GM12878 (cell line): Measurements from ENCODE around the gene PHYHIPL. TPM values are rescaled to one million over a fixed set of nuclear protein-coding genes. Genes with fewer than 3 reads are reported as not detected.

Experiments
- ATAC-seq: fragments of 200-7000 bp; cut with Tn5 transposase; 3 replicates; pipeline ENCODE4 v1.9.1; 2020; ENCODE audit warnings: mild to moderate bottlenecking, moderate library complexity
- BruUV-seq: library from RNA; stranded (reverse); fragments of 400-500 nt; replicated peaks from 2 replicates; lab custom pipeline; 2021; lab: Mats Ljungman, UMichigan
- CTCF ChIA-PET: fragments of 300-600 bp; sonication (Branson Sonifier 250); formaldehyde crosslinking; extraction: SDS; loops from one replicate; lab custom pipeline; 2021; ENCODE audit warnings: inconsistent platforms; lab: Yijun Ruan, JAX
- POLR2A ChIA-PET: fragments of 350-600 bp; formaldehyde crosslinking; extraction: SDS; loops from one replicate; lab custom pipeline; 2021; ENCODE audit warnings: inconsistent platforms; lab: Charles Lee
- RAD21 ChIA-PET: fragments of 300-600 bp; sonication (Branson Sonifier 250); formaldehyde crosslinking; loops from one replicate; lab custom pipeline; 2023; ENCODE audit warnings: antibody characterized with exemption; ENCODE audit not compliant: unreplicated experiment; lab: Charles Lee
- SMC1A ChIA-PET: fragments of 300-600 bp; sonication (Branson Sonifier 250); formaldehyde crosslinking; loops from one replicate; lab custom pipeline; 2023; ENCODE audit not compliant: unreplicated experiment, uncharacterized antibody; lab: Charles Lee
- DNase-seq: peaks from one replicate; pipeline ENCODE4 v3.0.0-alpha.2; 2011; ENCODE audit warnings: low read depth, low spot score
- FAIRE-seq: peaks from 3 replicates; lab custom pipeline; 2011; peaks lifted over from hg19 to GRCh38; lab: Jason Lieb, UNC
- H2AFZ ChIP-seq: 2 replicates; pipeline ENCODE4 v1.6.0; 2011; ENCODE audit warnings: low read depth, low read length, control low read depth; ENCODE audit not compliant: control insufficient read depth
- H3K27ac ChIP-seq: 2 replicates; pipeline ENCODE4 v1.5.1; 2011; ENCODE audit warnings: control low read depth; ENCODE audit not compliant: control insufficient read depth, insufficient read depth
- H3K27me3 ChIP-seq, 2 experiments: replicated peaks in 1 of 2; 2 replicates each; pipeline versions ENCODE4 v1.6.0 to v1.6.1; 2011; ENCODE audit warnings: low read length in 1 of 2; ENCODE audit not compliant: control insufficient read depth in 2 of 2, insufficient read depth in 2 of 2
- H3K36me3 ChIP-seq, 2 experiments: 2 replicates each; pipeline ENCODE4 v1.5.1; 2011; ENCODE audit warnings: low read length in 1 of 2; ENCODE audit not compliant: control insufficient read depth in 2 of 2, insufficient read depth in 2 of 2
- H3K4me1 ChIP-seq: 2 replicates; pipeline ENCODE4 v1.6.1; 2011; ENCODE audit warnings: mild to moderate bottlenecking, low read length, moderate library complexity, mixed read lengths; ENCODE audit not compliant: control insufficient read depth, insufficient read depth
- H3K4me2 ChIP-seq: 2 replicates; pipeline ENCODE4 v1.6.0; 2011; ENCODE audit warnings: control low read depth; ENCODE audit not compliant: control insufficient read depth, insufficient read depth
- H3K4me3 ChIP-seq: fragments of 200-600 bp; sonication (generic); 2 replicates; pipeline ENCODE4 v1.5.1; 2016
- H3K79me2 ChIP-seq: 2 replicates; pipeline ENCODE4 v1.6.0; 2011; ENCODE audit warnings: low read length; ENCODE audit not compliant: control insufficient read depth, insufficient read depth
- H3K9ac ChIP-seq: 2 replicates; pipeline ENCODE4 v1.8.0; 2011; ENCODE audit warnings: low read length, control low read depth, mixed read lengths; ENCODE audit not compliant: control insufficient read depth, insufficient read depth
- H3K9me3 ChIP-seq: replicated peaks from 3 replicates; pipeline ENCODE4 v1.5.1; 2011; ENCODE audit warnings: mild to moderate bottlenecking, low read length; ENCODE audit not compliant: control insufficient read depth, insufficient read depth
- H4K20me1 ChIP-seq: 2 replicates; pipeline ENCODE4 v1.6.0; 2011; ENCODE audit not compliant: control insufficient read depth, insufficient read depth
- CBX5 ChIP-seq: sonication (generic); IDR thresholded peaks from 2 replicates; pipeline ENCODE4 v1.6.1; 2016; ENCODE audit warnings: low read depth, moderate library complexity, mild to moderate bottlenecking, inconsistent platforms
- TCF3 ChIP-seq: IDR thresholded peaks from 2 replicates; pipeline ENCODE4 v1.6.1; 2012; ENCODE audit warnings: low read depth, mild to moderate bottlenecking, low read length, borderline replicate concordance; ENCODE audit not compliant: insufficient read depth
- WRNIP1 ChIP-seq: IDR thresholded peaks from 2 replicates; pipeline ENCODE4 v1.6.1; 2011; ENCODE audit warnings: low read depth, low read length, improper control_type of control experiment, borderline replicate concordance
- WGBS: methylation state at CpG from one replicate; pipeline ENCODE4 v1.1.6; 2016; ENCODE audit warnings: low lambda C conversion rate; ENCODE audit not compliant: insufficient replicate concordance, insufficient coverage; ENCODE audit errors: missing lambda C conversion rate; 5-methylcytosine and 5-hydroxymethylcytosine counted together
- in situ Hi-C: fragments of 300-500 bp; cut with MboI; formaldehyde crosslinking; loops from 9 replicates; pipeline ENCODE4 v1.14.3; 2018; ENCODE audit warnings: mixed read lengths
- intact Hi-C: fragments of 100-400 bp; cut with micrococcal nuclease; formaldehyde crosslinking; loops from one replicate; pipeline ENCODE4 v1.14.2; 2022; ENCODE audit not compliant: unreplicated experiment
- polyA plus RNA-seq, 11 experiments: library from polyadenylated mRNA; depleted of rRNA in 4 of 11; unstranded in 6 of 11; stranded (reverse) in 5 of 11; fragments of >200 nt; fragmentation: Nextera tagmentation in 4 of 11; fragmentation: Illumina TruSeq in 1 of 11; extraction: Ambion mirVana in 4 of 11; extraction: Trizol in 1 of 11; gene quantifications; 1 replicate in 1 of 11; 2 replicates in 10 of 11; pipeline versions ENCODE4 v1.2.1 to v1.2.3, GENCODE V29; 2011 to 2016; ENCODE audit warnings: inconsistent platforms in 2 of 11, missing spikeins in 2 of 11, low read depth in 1 of 11
- total RNA-seq, 4 experiments: library from RNA; depleted of rRNA in 3 of 4; stranded (reverse); fragments of >200 nt in 3 of 4; fragmentation: Illumina TruSeq in 1 of 4; extraction: Trizol in 1 of 4; gene quantifications; 2 replicates each; pipeline versions ENCODE4 v1.2.1 to v1.2.3, GENCODE V29; 2013 to 2021

Gene PHYHIPL
- total and polyA plus RNA-seq, 10 of the 15 experiments (the other 5 are each of a cell fraction or from before 2014, with no cell fraction given): 0.06 to 0.40 (median 0.18) TPM; not detected in 2

GRCh38 chr10:59255463-59255862 is 79.0 kb downstream of the PHYHIPL start:
- intact Hi-C loops (no loop called here), in situ Hi-C loops (no loop called here)
- FAIRE-seq (no peak), ATAC-seq (no peak), DNase-seq (no peak)
- no peak overlapping the region for H3K9ac ChIP-seq
- no TSS peak for BruUV-seq
- no peaks in the 10 kb centered on the region for H3K4me1 ChIP-seq
- H3K27ac ChIP-seq: no peak overlapping the region
- ChIA-PET RAD21 (no interaction called here), SMC1A (interaction anchor here (1.4 kb wide), 1 partner anchor 19 kb away, joined by 4 read pairs; no protein-coding TSS in a partner anchor), POLR2A (no interaction called here), CTCF (no interaction called here)
- H3K27me3 ChIP-seq: no peaks in the 10 kb centered on the region
- 35% methylated on average over 1 of the region's 1 CpG for WGBS
- no peaks in the 10 kb centered on the region for H3K79me2 ChIP-seq
- no peaks in the 10 kb centered on the region for H3K36me3 ChIP-seq
- H2AFZ ChIP-seq: no peak overlapping the region
- H4K20me1 ChIP-seq: no peaks in the 10 kb centered on the region
- TF ChIP-seq WRNIP1: no peak
- no peak overlapping the region for H3K4me2 ChIP-seq
- H3K4me3 ChIP-seq: no peak overlapping the region
- H3K9me3 ChIP-seq: no peaks in the 10 kb centered on the region

- no peaks in the 10 kb centered on the region for H3K9me3 ChIP-seq
- no peaks in the 10 kb centered on the region for H3K36me3 ChIP-seq
- no peaks in the 10 kb centered on the region for H3K4me1 ChIP-seq
- no peak overlapping the region for H3K4me2 ChIP-seq
- FAIRE-seq: no peak
- no peaks in the 10 kb centered on the region for H4K20me1 ChIP-seq
- in situ Hi-C loops (no loop called here), intact Hi-C loops (no loop called here)
- H3K27ac ChIP-seq: no peak overlapping the region
- H3K4me3 ChIP-seq: no peak overlapping the region
- CTCF ChIA-PET: interaction anchor here (1.2 kb wide), 1 partner anchor 305 kb away, joined by 4 read pairs; no protein-coding TSS in a partner anchor
- TF ChIP-seq CBX5 (no peak), TCF3 (no peak)
- TF ChIP-seq, all 136 proteins: peak for 0
- DNase-seq: no peak
- H2AFZ ChIP-seq: no peak overlapping the region
- no peaks in the 10 kb centered on the region for H3K27me3 ChIP-seq
- RAD21 ChIA-PET: interaction anchor here (1.1 kb wide), 1 partner anchor 305 kb away, joined by 3 read pairs; no protein-coding TSS in a partner anchor
- H3K9ac ChIP-seq: no peak overlapping the region
- H3K79me2 ChIP-seq: no peaks in the 10 kb centered on the region
- no peak for ATAC-seq
- SMC1A ChIA-PET: interaction anchor here (1.4 kb wide), 1 partner anchor 20 kb away, joined by 4 read pairs; no protein-coding TSS in a partner anchor
- WGBS: 57% methylated on average over 1 of the region's 1 CpG
- no TSS peak for BruUV-seq
- POLR2A ChIA-PET: no interaction called here
Measured at GRCh38 chr10:59257224-59257623, 80.8 kb downstream of the PHYHIPL start.
